Fibroblast of lung (primary cell): ENCODE results near the gene NHS.

ENCODE experiments used
- CTCF ChIP-seq, 2 donors: IDR thresholded peaks in 1 of 2; conservative IDR thresholded peaks in 1 of 2; 1 replicate in 1 of 2; 2 replicates in 1 of 2; pipeline ENCODE4 v1.5.1; 2011 to 2012; ENCODE audit warnings: low read length in 2 of 2, control low read depth in 1 of 2, inconsistent platforms in 1 of 2, low read depth in 1 of 2, mild to moderate bottlenecking in 1 of 2
- EZH2 ChIP-seq: IDR thresholded peaks from 2 replicates; pipeline ENCODE4 v1.5.1; 2012; ENCODE audit warnings: low read length, control low read depth, mild to moderate bottlenecking; ENCODE audit errors: missing control alignments

GRCh38 chrX:17705211-17705610 is 330.2 kb downstream of the NHS start:
- TF ChIP-seq CTCF (conservative IDR thresholded peaks at IDR 0.05 in 1 of 2, IDR thresholded peaks at IDR 0.05 in 1 of 2; ENCODE audit: low read depth in 1 of 2, low read length in 2 of 2) (no peak), EZH2 (no peak)
